Hematopoietic multipotent progenitor cell treated with erythropoietin and hydrocortisone succinate and interleukin-3 and kit ligand, for 8 days (in vitro differentiated cells): ENCODE results near the gene POLR2H.

Experiments
- DNase-seq: peaks from one replicate; pipeline ENCODE4 v3.0.0-alpha.2; 2015

The POLR2H gene

DNA sequence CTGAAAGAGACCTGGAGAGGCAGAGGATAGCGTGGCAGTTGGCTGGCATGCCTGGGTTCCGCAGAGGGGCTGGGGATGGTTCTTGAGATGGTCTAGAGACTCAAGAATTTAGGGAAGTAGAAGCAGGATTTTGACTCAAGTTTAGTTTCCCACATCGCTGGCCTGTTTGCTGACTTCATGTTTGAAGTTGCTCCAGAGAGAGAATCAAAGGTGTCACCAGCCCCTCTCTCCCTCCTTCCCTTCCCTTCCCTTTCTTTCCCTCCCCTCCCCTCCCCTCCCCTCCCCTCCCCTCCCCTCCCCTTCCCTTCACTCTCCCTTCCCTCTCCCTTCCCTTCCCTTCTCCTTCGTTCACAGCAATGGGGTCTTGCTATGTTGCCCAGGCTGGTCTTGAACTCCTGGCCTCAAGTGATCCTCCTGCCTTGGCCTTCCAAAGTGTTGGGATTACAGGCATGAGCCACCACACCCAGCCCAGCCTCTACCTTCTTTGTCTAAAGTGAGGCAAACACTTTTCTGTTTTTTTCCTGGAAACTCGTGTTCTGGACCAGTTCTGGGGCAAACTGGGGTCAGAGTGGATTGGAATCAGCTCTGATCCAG, 28.5 kb downstream of the POLR2H start:
- DNase-seq: no peak

DNA sequence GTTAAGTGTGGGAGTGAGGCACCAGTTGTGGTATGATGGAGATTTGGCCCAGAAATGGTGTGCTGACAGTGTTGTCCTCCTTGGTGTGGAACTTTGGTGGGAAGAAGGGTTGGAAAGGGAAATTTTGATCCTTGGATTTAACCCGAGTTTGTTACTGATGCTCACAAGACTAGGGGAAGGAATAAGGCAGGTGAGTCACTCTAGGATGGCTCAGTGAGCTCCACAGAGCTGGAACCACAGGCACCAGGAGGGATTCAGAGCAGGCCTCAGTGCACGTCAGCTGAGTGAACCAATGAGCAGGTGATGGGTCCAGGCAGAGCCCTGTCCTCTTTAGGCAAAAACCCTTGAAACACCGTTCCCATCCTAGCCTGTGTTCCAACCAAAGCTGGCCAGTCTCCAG, 29.8 kb downstream of the POLR2H start:
- DNase-seq: no peak

DNA sequence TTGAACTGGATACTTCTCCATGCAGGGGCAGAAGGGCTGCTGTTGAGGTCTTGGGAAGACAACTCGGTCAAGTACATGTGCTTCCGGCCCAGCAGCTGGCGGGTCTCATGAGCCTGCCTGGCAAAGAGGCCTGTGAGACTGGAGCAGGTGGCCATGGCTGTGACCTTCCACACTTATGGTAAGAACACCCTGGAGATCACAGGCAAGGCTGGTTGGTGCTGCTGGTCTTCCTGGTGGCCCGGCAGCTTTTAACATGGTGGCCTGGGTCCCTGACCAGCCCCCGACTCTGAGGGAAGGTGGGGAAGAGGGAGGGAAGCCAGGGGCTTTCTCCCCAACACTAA, 33.8 kb downstream of the POLR2H start:
- no peak for DNase-seq

DNA sequence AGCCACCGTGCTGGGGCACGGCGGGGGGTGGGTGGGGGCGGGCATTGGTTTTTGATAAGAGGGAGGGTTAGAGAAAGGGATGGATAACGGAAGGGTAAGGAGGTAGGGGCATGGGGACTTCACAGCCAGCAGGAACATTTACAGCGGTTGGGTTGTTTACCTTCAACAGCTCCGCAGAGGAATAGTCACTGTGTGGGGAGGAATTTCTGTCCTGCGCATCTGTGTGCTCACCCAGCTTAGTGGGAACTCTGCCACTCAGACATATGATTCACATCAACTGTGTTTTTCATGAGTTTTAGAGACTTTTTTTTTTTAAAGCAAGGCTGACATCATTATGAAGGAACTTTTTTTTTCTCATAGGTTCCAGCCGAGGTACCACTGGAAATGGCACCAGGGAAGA, 37.9 kb downstream of the POLR2H start:
- DNase-seq: no peak

DNA sequence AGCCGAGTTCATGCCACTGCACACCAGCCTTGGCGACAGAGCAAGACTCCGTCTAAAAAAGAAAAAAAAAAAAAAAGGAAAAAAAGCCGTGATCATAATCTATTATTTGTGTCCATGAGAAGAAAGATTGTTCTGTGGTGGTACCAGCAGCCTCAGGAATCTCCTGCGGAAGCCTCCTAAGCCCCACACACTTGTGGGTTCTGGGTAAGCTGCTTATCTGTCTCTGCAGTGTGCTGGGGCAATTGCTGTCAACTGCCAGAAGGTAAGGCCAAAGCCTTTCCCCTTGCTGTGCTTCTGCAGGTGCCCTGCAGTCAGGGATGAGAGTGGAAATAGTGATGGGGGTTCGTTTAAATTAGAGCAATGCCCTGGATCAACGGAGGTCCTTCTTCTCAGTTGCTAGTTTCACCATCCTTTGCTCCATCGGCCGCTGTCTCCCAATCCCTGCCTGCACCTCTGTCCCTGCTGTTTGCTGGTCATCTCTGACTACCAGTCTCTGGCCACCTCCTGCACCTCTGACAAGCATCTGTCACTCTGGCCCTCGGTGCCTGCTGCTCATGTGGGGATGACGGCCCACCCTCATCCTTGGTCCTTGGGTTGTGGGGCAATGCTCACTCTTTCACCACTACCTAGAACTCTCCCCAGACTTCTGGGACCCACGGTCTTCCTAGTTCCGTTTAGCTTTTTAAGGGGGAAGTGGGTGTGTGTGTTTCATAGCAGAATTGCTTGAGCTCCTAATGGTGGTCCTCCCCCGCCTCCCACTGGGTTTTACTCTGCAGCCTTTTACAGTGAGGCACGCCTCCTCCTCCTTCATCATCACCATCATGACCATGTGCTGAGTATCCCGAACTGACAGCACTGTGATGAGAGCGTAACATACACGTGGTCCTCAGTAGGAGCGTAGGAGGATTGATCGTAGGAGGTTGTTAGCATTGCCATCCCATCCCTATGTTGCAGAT, 43.8 kb downstream of the POLR2H start:
- peak; percentile 44 for DNase-seq

DNA sequence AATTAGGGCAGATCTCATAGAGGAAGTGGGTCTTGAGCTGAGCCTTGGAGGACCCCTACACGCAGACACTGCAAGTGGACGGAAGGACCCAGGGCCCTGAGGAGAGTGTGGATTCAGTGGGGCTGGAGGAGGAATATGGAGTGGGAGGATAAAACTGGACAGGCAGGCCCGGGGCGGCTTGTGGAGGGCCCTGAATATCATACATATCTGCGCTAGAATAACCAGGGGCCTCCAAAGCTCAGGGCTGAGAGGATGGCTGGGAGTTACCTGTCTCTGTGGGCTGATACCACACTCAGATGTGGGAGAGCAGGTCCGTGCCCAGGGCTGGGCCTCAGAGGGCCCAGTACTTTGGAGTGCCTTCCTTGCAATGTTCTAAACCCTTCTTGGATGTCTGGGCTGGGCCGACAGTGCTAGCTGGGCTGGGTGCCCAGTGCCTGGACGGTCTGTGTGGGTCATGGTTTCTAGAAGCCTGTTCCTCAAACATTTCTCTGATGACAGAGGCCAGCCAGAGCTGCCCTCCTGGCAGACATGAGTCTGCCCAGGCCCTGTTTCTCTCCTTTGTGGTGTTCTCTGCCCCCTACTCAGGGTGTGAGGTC, 47.9 kb downstream of the POLR2H start:
- no peak for DNase-seq

DNA sequence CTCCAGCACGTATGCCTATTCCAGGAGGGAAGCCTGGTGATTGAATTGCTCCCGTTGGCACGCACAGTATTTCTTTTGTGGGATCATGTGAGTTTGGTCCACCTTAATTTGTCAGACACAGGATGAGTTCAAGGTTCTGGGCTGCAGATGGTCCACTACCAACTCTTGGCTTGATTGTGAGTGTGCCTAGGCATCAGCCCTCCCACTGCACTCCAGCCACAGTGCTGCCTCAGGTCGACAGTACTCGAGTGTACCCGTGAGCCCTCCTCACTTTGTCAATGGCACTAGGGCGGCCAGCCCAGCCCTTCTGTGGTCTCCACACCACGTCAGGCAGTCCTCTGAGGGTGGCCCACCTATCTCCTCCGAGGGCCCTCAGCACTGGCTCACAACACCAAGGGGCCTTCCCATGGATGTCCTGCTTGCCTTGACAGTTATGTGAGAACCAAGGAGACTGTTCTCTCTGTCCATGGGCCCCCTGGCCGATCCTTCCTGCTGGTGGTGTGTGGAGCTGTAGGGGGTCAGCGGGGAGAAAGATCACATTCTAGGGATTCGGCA, 48.5 kb downstream of the POLR2H start:
- DNase-seq: no peak

DNA sequence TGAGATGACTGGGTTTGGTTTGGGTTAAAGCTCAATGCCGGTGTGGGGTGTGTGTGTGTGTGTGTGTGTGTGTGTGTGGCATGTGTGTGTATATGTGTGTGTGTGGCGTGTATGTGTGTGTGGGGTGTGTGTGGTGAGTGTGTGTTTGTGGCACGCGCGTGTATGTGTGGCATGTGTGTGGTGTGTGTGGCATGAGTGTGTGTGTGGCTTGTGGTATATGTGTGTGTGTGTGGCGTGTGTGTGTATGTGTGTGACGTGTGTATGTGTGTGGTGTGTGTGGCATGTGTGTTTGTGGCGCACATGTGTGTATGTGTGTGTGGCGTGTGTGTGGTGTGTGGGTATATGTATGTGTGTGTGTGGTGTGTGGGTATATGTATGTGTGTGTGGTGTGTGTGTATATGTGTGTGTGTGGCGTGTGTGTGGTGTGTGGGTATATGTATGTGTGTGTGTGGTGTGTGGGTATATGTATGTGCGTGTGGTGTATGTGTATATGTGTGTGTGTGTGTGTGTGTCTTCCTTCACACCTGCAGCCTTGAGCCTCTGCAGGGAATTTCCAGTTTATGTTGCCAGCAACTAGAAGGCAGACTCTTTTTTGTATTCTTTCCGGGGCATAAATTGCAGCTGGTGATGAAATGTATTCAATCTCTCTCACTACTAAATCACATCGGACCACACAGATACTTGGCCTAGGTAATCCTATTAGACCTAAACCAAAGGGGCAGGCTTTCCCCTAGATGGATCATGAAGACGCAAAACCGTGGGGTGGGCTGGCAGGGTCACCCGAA, 53.1 kb downstream of the POLR2H start:
- DNase-seq: no peak

DNA sequence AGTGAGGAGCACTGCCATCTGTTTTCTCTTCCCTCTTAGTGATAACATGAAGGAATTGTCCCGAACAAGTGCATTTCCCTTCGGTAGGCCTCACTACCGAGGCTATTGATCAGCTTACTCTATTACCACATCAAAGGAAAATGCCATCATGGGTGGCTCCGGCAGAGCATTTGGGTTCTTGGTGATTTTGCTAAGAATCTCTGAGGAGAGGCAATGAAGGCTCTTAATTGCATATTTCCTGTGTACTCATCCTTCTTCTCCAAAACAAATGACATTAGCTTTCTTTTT, 53.6 kb downstream of the POLR2H start:
- no peak for DNase-seq

DNA sequence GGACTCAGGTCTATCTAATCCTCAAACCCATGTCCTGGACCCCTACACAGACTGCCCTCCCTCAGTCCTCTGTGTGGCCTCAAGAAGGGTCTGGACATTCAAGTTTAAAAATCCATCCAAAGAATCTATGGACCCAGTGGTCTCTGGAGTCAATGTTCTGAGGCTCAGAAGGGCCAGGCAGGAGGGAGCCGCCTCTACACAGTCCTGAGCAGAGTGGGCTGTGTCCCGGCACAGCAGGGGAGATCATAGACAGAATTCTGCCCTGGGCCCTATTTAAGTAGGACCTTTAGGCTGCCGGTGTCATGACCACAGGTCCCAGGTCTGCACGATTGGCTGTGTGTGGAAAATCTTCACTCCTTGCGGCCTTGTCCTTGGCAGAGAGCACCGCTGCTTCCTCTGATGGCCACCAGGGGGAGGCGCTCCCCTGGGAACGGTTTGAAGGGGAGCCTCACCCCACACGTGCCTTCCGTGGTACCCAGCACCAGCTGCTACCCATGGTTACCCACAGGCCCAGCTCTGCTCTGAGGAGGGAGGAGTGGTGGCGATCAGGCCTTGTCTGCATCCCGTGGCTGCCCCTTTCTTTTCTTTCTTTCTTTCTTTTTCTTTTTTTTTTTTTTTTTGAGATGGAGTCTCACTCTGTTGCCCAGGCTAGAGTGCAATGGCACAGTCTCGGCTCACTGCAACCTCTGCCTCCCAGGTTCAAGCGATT, 56.3 kb downstream of the POLR2H start:
- DNase-seq: peak; percentile 79
